ENCODE results near the gene CCDC92. TPM values are rescaled to one million over a fixed set of nuclear protein-coding genes. Genes with fewer than 3 reads are reported as not detected.

Gene CCDC92
- total and polyA plus RNA-seq, 2 of the 13 experiments (the other 11 are each of a cell fraction or from before 2014, with no cell fraction given): 5.4 to 14.7 TPM

- TF ChIP-seq ZBTB49 (CRISPR knock-in tag; IDR thresholded peaks at IDR 0.05; ENCODE audit: borderline replicate concordance): no peak
- no peak for TF ChIP-seq ZSCAN22 (CRISPR knock-in tag; IDR thresholded peaks at IDR 0.05)
- TF ChIP-seq ZNF891 (CRISPR knock-in tag; IDR thresholded peaks at IDR 0.05): no peak
- no peak for TF ChIP-seq ZBTB46 (CRISPR knock-in tag; IDR thresholded peaks at IDR 0.05; ENCODE audit: borderline replicate concordance)
- TF ChIP-seq GFI1 (CRISPR knock-in tag; IDR thresholded peaks at IDR 0.05; ENCODE audit: borderline replicate concordance): no peak
- TF ChIP-seq LCORL (IDR thresholded peaks at IDR 0.05): no peak
- no peak for TF ChIP-seq LCORL (CRISPR knock-in tag; IDR thresholded peaks at IDR 0.05)
- no peak for TF ChIP-seq NFE2L2 (IDR thresholded peaks at IDR 0.05; ENCODE audit: low read length)
- no peak for TF ChIP-seq RELA (CRISPR knock-in tag; IDR thresholded peaks at IDR 0.05)
- TF ChIP-seq MED8 (CRISPR knock-in tag; IDR thresholded peaks at IDR 0.05; ENCODE audit: insufficient replicate concordance): no peak
- no peak for TF ChIP-seq POGZ (CRISPR knock-in tag; IDR thresholded peaks at IDR 0.05)
- peaks cover 2 to 48% of the 10 kb centered on the region in 2 experiments for H3K36me3 ChIP-seq (replicated peaks in 1 of 2; ENCODE audit: control insufficient read depth in 1 of 2, insufficient read depth in 2 of 2, low read length in 2 of 2)
- POLR2A ChIA-PET: no interaction called here
- H3K9me3 ChIP-seq (ENCODE audit: low read length): no peaks in the 10 kb centered on the region
- in situ Hi-C loops (cut with HindIII; ENCODE audit: extremely low pct_ligation_motif_present, low pct_unique_long_range_greater_than_20kb): no loop called here
- H4K20me1 ChIP-seq (ENCODE audit: insufficient read depth, low read length): peaks cover 19% of the 10 kb centered on the region
- no peak overlapping the region for H3K9ac ChIP-seq (ENCODE audit: insufficient read depth, low read depth, low read length)
- no peaks in the 10 kb centered on the region for H3K27me3 ChIP-seq (ENCODE audit: control insufficient read depth in 1 of 2, insufficient read depth in 2 of 2, low read length in 2 of 2)
- H3K27ac ChIP-seq (ENCODE audit: extremely low read length, insufficient read depth, low read length): no peak overlapping the region
- no TSS peak for BruUV-seq (replicated peaks)
- H2AFZ ChIP-seq (ENCODE audit: low read length): no peak overlapping the region
- no peak for DNase-seq (ENCODE audit: low spot score)
- 98% methylated on average over 2 of the region's 2 CpGs for WGBS (ENCODE audit: low lambda C conversion rate)
- no peak for FAIRE-seq
- CTCF ChIA-PET (ENCODE audit: low intra/inter-chr PET ratio, low total read pairs): no interaction called here
- peaks cover 39% of the 10 kb centered on the region for H3K79me2 ChIP-seq (ENCODE audit: insufficient read depth, low read length)
- intact Hi-C loops (cut with micrococcal nuclease; ENCODE audit: unreplicated experiment): loop anchor here (10.0 kb wide), 1 partner anchor 272 kb away; the partner anchor contains the start of gene ATP6V0A2
- no peak overlapping the region for H3K4me2 ChIP-seq (ENCODE audit: low read depth, low read length)
- ATAC-seq: no peak
- no peak overlapping the region for H3K4me3 ChIP-seq (replicated peaks in 1 of 3; ENCODE audit: insufficient read depth in 1 of 3, low read depth in 2 of 3, low read length in 3 of 3)
- H3K4me1 ChIP-seq (ENCODE audit: insufficient read depth, low read length): peaks cover 36% of the 10 kb centered on the region
Observed at GRCh38 chr12:123987022-123987421, 14.4 kb upstream of the CCDC92 start.

Data from HepG2 (cell line).